ENCODE results near the gene POU6F2. TPM values are rescaled to one million over a fixed set of nuclear protein-coding genes. Genes with fewer than 3 reads are reported as not detected.

POU6F2 gene
- total RNA-seq, 1 donor from 2014 or later: 9.2 TPM

- peak overlapping the region; percentile 83 for H3K27ac Mint-ChIP-seq
- TF ChIP-seq CTCF (IDR thresholded peaks at IDR 0.05; ENCODE audit: unreplicated experiment): no peak
- peaks cover 31% of the 10 kb centered on the region for H3K4me1 Mint-ChIP-seq
- H3K9me3 Mint-ChIP-seq: no peaks in the 10 kb centered on the region
- H3K4me3 Mint-ChIP-seq: no peak overlapping the region
- H3K27me3 Mint-ChIP-seq (ENCODE audit: low read depth): no peaks in the 10 kb centered on the region
- DNase-seq (ENCODE audit: low spot score in 2 of 2, unreplicated experiment in 2 of 2): peak; percentile 38 to 49
- H3K36me3 Mint-ChIP-seq: no peaks in the 10 kb centered on the region
Observed at GRCh38 chr7:39016609-39017008, 38.9 kb downstream of the POU6F2 start.

GRCh38 chr7:39017369-39017915, 39.7 kb downstream of the POU6F2 start:
- no peak for DNase-seq (ENCODE audit: low spot score in 2 of 2, unreplicated experiment in 2 of 2)
- no peak overlapping the region for H3K4me3 Mint-ChIP-seq
- no peaks in the 10 kb centered on the region for H3K27me3 Mint-ChIP-seq (ENCODE audit: low read depth)
- peaks cover 4% of the 10 kb centered on the region for H3K9me3 Mint-ChIP-seq
- H3K36me3 Mint-ChIP-seq: peaks cover under 1% of the 10 kb centered on the region
- peaks cover 31% of the 10 kb centered on the region for H3K4me1 Mint-ChIP-seq
- no peak for TF ChIP-seq CTCF (IDR thresholded peaks at IDR 0.05; ENCODE audit: unreplicated experiment)
- peak overlapping the region; percentile 60 for H3K27ac Mint-ChIP-seq

GRCh38 chr7:39022796-39023195, 45.1 kb downstream of the POU6F2 start:
- no peak overlapping the region for H3K4me3 Mint-ChIP-seq

GRCh38 chr7:39027491-39027890, 49.8 kb downstream of the POU6F2 start:
- no peak for DNase-seq (ENCODE audit: low spot score in 2 of 2, unreplicated experiment in 2 of 2)
- peaks cover 9% of the 10 kb centered on the region for H3K36me3 Mint-ChIP-seq
- H3K27ac Mint-ChIP-seq: no peak overlapping the region
- H3K27me3 Mint-ChIP-seq (ENCODE audit: low read depth): no peaks in the 10 kb centered on the region
- no peak for TF ChIP-seq CTCF (IDR thresholded peaks at IDR 0.05; ENCODE audit: unreplicated experiment)
- H3K4me3 Mint-ChIP-seq: no peak overlapping the region
- peaks cover 9% of the 10 kb centered on the region for H3K9me3 Mint-ChIP-seq
- peaks cover 8% of the 10 kb centered on the region for H3K4me1 Mint-ChIP-seq

More at GRCh38 chr7:39022796-39023195, 45.1 kb downstream of the POU6F2 start:
- no peaks in the 10 kb centered on the region for H3K27me3 Mint-ChIP-seq (ENCODE audit: low read depth)
- H3K4me1 Mint-ChIP-seq: peaks cover 17% of the 10 kb centered on the region
- no peak overlapping the region for H3K27ac Mint-ChIP-seq
- H3K36me3 Mint-ChIP-seq: peaks cover 10% of the 10 kb centered on the region
- no peak for TF ChIP-seq CTCF (IDR thresholded peaks at IDR 0.05; ENCODE audit: unreplicated experiment)
- DNase-seq (ENCODE audit: low spot score in 2 of 2, unreplicated experiment in 2 of 2): no peak
- H3K9me3 Mint-ChIP-seq: peaks cover 13% of the 10 kb centered on the region

GRCh38 chr7:39033885-39034624, 56.3 kb downstream of the POU6F2 start:
- DNase-seq (ENCODE audit: low spot score in 2 of 2, unreplicated experiment in 2 of 2): no peak
- H3K27me3 Mint-ChIP-seq (ENCODE audit: low read depth): peaks cover 1% of the 10 kb centered on the region
- H3K9me3 Mint-ChIP-seq: no peaks in the 10 kb centered on the region
- no peak for TF ChIP-seq CTCF (IDR thresholded peaks at IDR 0.05; ENCODE audit: unreplicated experiment)
- H3K36me3 Mint-ChIP-seq: no peaks in the 10 kb centered on the region
- H3K4me1 Mint-ChIP-seq: peaks cover 20% of the 10 kb centered on the region
- no peak overlapping the region for H3K4me3 Mint-ChIP-seq
- H3K27ac Mint-ChIP-seq: no peak overlapping the region

All from mesothelial cell of epicardium (in vitro differentiated cells).